ENCODE data around the gene LRRC4C. TPM values are rescaled to one million over a fixed set of nuclear protein-coding genes. Genes with fewer than 3 reads are reported as not detected.

LRRC4C gene
- total and polyA plus RNA-seq, 2 donors (not counting 3 experiments of a cell fraction or from before 2014, with no cell fraction given): not detected

DNA sequence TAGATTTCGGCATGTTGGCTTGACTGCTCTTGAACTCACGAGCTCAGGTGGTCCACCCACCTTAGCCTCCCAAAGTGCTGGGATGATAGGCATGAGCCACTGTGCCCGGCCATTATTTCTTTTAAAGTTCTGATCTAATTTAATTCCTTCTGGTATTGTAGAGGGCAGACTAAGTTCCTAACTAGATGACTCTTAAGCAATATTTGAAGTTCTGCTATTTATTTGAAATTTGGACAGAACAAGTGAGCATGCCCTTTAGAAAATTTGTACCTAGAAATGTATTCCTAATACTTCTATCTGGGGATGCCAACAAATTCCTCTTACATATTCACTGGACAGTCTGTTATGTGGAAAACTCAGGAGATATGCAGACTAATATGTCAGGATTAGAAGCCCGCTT is 746.4 kb downstream of the LRRC4C start:
- H3K27ac ChIP-seq (ENCODE audit: insufficient read depth, low read depth, low read length): no peak overlapping the region
- no TSS peak for BruUV-seq (replicated peaks)
- dilution Hi-C loops (cut with MboI; ENCODE audit: extremely low pct_ligation_motif_present, low sequenced_read_pairs): no loop called here
- no peaks in the 10 kb centered on the region for H3K4me1 ChIP-seq (ENCODE audit: control insufficient read depth, extremely low read depth, insufficient read depth, low read length)
- H3K79me2 ChIP-seq (ENCODE audit: control insufficient read depth, insufficient read depth, low read length): no peaks in the 10 kb centered on the region
- ChIA-PET CTCF (no interaction called here), POLR2A (no interaction called here)
- H3K9me1 ChIP-seq (replicated peaks; ENCODE audit: control insufficient read depth, extremely low read depth, insufficient read depth, low read length): no peaks in the 10 kb centered on the region
- no peak overlapping the region for H2AFZ ChIP-seq (ENCODE audit: low read depth, low read length)
- no peak for DNase-seq (ENCODE audit: low read depth, low spot score)
- H3K27me3 ChIP-seq (ENCODE audit: control insufficient read depth in 2 of 2, insufficient read depth in 2 of 2, low read length in 2 of 2): no peaks in the 10 kb centered on the region
- no peaks in the 10 kb centered on the region for H3K36me3 ChIP-seq (ENCODE audit: control insufficient read depth in 2 of 2, extremely low read depth in 1 of 2, insufficient read depth in 2 of 2, low read length in 2 of 2)
- TF ChIP-seq MYC (IDR thresholded peaks at IDR 0.05; ENCODE audit: low read depth, low read length): no peak
- TF ChIP-seq, protein P1, sequence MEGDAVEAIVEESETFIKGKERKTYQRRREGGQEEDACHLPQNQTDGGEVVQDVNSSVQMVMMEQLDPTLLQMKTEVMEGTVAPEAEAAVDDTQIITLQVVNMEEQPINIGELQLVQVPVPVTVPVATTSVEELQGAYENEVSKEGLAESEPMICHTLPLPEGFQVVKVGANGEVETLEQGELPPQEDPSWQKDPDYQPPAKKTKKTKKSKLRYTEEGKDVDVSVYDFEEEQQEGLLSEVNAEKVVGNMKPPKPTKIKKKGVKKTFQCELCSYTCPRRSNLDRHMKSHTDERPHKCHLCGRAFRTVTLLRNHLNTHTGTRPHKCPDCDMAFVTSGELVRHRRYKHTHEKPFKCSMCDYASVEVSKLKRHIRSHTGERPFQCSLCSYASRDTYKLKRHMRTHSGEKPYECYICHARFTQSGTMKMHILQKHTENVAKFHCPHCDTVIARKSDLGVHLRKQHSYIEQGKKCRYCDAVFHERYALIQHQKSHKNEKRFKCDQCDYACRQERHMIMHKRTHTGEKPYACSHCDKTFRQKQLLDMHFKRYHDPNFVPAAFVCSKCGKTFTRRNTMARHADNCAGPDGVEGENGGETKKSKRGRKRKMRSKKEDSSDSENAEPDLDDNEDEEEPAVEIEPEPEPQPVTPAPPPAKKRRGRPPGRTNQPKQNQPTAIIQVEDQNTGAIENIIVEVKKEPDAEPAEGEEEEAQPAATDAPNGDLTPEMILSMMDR (IDR thresholded peaks at IDR 0.05; ENCODE audit: extremely low read depth in 1 of 2, insufficient read depth in 1 of 2, low read depth in 1 of 2, low read length in 2 of 2): no peak
- TF ChIP-seq EZH2 (IDR thresholded peaks at IDR 0.05; ENCODE audit: borderline replicate concordance, low read depth, low read length, severe bottlenecking): no peak
- no peak for TF ChIP-seq POLR2AphosphoS5 (IDR thresholded peaks at IDR 0.05; ENCODE audit: insufficient read depth, low read depth, low read length)
- TF ChIP-seq JUN (IDR thresholded peaks at IDR 0.05; ENCODE audit: borderline replicate concordance, insufficient read depth, insufficient read length, low read depth): no peak
- H3K9me3 ChIP-seq (replicated peaks; ENCODE audit: control insufficient read depth, insufficient read depth, low read length): peaks cover 3% of the 10 kb centered on the region
- intact Hi-C loops (cut with micrococcal nuclease): no loop called here
- H3K9ac ChIP-seq (replicated peaks; ENCODE audit: extremely low read depth, insufficient read depth, low read length): no peak overlapping the region
- H3K4me2 ChIP-seq (ENCODE audit: insufficient read depth, low read length): no peak overlapping the region
- H3K4me3 ChIP-seq (replicated peaks in 1 of 3; ENCODE audit: insufficient read depth in 1 of 3, low read depth in 1 of 3, low read length in 3 of 3): no peak overlapping the region
- FAIRE-seq: no peak
- H4K20me1 ChIP-seq (replicated peaks; ENCODE audit: control insufficient read depth, extremely low read depth, insufficient read depth, low read length): no peaks in the 10 kb centered on the region

DNA sequence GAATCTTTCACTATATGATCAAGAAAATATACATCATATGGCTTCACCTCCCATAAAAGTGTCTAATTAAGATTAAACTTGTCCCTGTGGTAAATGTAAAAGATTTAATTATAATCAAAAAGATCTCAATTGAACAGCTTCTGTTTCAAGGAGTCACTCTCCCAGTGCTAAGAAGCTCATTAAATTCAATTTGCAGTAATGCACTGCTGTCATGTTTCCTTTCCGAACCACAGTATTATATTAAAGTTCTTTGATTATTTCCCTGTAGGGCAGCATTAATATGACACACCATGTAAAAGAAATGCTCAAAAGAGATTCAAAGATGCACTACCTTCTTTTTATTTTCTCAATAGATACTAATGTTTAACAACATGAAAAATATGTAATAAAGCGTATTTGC is 758.4 kb downstream of the LRRC4C start:
- Histone ChIP-seq H3K79me2 (ENCODE audit: control insufficient read depth, insufficient read depth, low read length) (no peaks in the 10 kb centered on the region), H3K27me3 (ENCODE audit: control insufficient read depth in 2 of 2, insufficient read depth in 2 of 2, low read length in 2 of 2) (no peaks in the 10 kb centered on the region), H2AFZ (ENCODE audit: low read depth, low read length) (no peak overlapping the region), H3K4me1 (ENCODE audit: control insufficient read depth, extremely low read depth, insufficient read depth, low read length) (no peaks in the 10 kb centered on the region), H3K9ac (replicated peaks; ENCODE audit: extremely low read depth, insufficient read depth, low read length) (no peak overlapping the region), H3K9me3 (replicated peaks; ENCODE audit: control insufficient read depth, insufficient read depth, low read length) (no peaks in the 10 kb centered on the region), H3K36me3 (ENCODE audit: control insufficient read depth in 2 of 2, extremely low read depth in 1 of 2, insufficient read depth in 2 of 2, low read length in 2 of 2) (no peaks in the 10 kb centered on the region), H4K20me1 (replicated peaks; ENCODE audit: control insufficient read depth, extremely low read depth, insufficient read depth, low read length) (no peaks in the 10 kb centered on the region), H3K27ac (ENCODE audit: insufficient read depth, low read depth, low read length) (no peak overlapping the region), H3K4me3 (replicated peaks in 1 of 3; ENCODE audit: insufficient read depth in 1 of 3, low read depth in 1 of 3, low read length in 3 of 3) (no peak overlapping the region), H3K9me1 (replicated peaks; ENCODE audit: control insufficient read depth, extremely low read depth, insufficient read depth, low read length) (no peaks in the 10 kb centered on the region), H3K4me2 (ENCODE audit: insufficient read depth, low read length) (no peak overlapping the region)
- BruUV-seq (replicated peaks): no TSS peak
- ChIA-PET CTCF (no interaction called here), POLR2A (no interaction called here)
- dilution Hi-C loops (cut with MboI; ENCODE audit: extremely low pct_ligation_motif_present, low sequenced_read_pairs): no loop called here
- intact Hi-C loops (cut with micrococcal nuclease): no loop called here
- TF ChIP-seq POLR2AphosphoS5 (IDR thresholded peaks at IDR 0.05; ENCODE audit: insufficient read depth, low read depth, low read length) (no peak), JUN (IDR thresholded peaks at IDR 0.05; ENCODE audit: borderline replicate concordance, insufficient read depth, insufficient read length, low read depth) (no peak), MYC (IDR thresholded peaks at IDR 0.05; ENCODE audit: low read depth, low read length) (no peak), POLR2A (IDR thresholded peaks at IDR 0.05; ENCODE audit: low read depth, low read length) (no peak), GATA2 (IDR thresholded peaks at IDR 0.05; ENCODE audit: insufficient read depth, insufficient read length, low read depth, low read length) (no peak)
- FAIRE-seq: no peak
- no peak for DNase-seq (ENCODE audit: low read depth, low spot score)

Measured in endothelial cell of umbilical vein (primary cell).